Calu3 (cell line): ENCODE results near the gene POLN. TPM values are rescaled to one million over a fixed set of nuclear protein-coding genes. Genes with fewer than 3 reads are reported as not detected.

Experiments
- BruUV-seq: library from RNA; stranded (reverse); fragments of 400-500 nt; replicated peaks from 2 replicates; lab custom pipeline; 2021; lab: Mats Ljungman, UMichigan
- CTCF ChIA-PET: fragments of 300-600 bp; sonication (Branson Sonifier 250); formaldehyde crosslinking; loops from one replicate; lab custom pipeline; 2022; ENCODE audit warnings: antibody characterized with exemption; lab: Charles Lee
- DNase-seq: peaks from one replicate; pipeline ENCODE4 v3.0.0; 2022
- H3K27ac Mint-ChIP-seq: one replicate; pipeline ENCODE4 v1.8.0; 2022; ENCODE audit warnings: mixed read lengths; ENCODE audit not compliant: unreplicated experiment
- H3K27me3 Mint-ChIP-seq: one replicate; pipeline ENCODE4 v1.8.0; 2022; ENCODE audit warnings: mixed read lengths; ENCODE audit not compliant: unreplicated experiment
- H3K36me3 Mint-ChIP-seq: one replicate; pipeline ENCODE4 v1.8.0; 2022; ENCODE audit warnings: mild to moderate bottlenecking, moderate library complexity, mixed read lengths; ENCODE audit not compliant: insufficient read depth, unreplicated experiment
- H3K4me1 Mint-ChIP-seq: one replicate; pipeline ENCODE4 v1.8.0; 2022; ENCODE audit warnings: mild to moderate bottlenecking, low read depth, mixed read lengths; ENCODE audit not compliant: unreplicated experiment
- H3K4me3 Mint-ChIP-seq: one replicate; pipeline ENCODE4 v1.8.0; 2022; ENCODE audit warnings: mild to moderate bottlenecking, low read depth, moderate library complexity, mixed read lengths; ENCODE audit not compliant: unreplicated experiment
- H3K9me3 Mint-ChIP-seq: one replicate; pipeline ENCODE4 v1.8.0; 2022; ENCODE audit warnings: low read depth, mixed read lengths; ENCODE audit not compliant: unreplicated experiment
- intact Hi-C: fragments of 100-400 bp; cut with micrococcal nuclease; formaldehyde crosslinking; loops from one replicate; pipeline ENCODE4 v1.10.0; 2022; ENCODE audit not compliant: unreplicated experiment
- total RNA-seq: library from RNA; stranded (reverse); gene quantifications from 2 replicates; pipeline ENCODE4 v1.2.3, GENCODE V29; 2022
- TF ChIP-seq, protein P1 (sequence below): fragments of 200-600 bp; IDR thresholded peaks from one replicate; pipeline ENCODE4 v1.8.0; 2022; ENCODE audit warnings: antibody characterized with exemption; ENCODE audit not compliant: unreplicated experiment

Gene POLN
- total RNA-seq, 1 experiment from 2014 or later: 4.1 TPM

DNA sequence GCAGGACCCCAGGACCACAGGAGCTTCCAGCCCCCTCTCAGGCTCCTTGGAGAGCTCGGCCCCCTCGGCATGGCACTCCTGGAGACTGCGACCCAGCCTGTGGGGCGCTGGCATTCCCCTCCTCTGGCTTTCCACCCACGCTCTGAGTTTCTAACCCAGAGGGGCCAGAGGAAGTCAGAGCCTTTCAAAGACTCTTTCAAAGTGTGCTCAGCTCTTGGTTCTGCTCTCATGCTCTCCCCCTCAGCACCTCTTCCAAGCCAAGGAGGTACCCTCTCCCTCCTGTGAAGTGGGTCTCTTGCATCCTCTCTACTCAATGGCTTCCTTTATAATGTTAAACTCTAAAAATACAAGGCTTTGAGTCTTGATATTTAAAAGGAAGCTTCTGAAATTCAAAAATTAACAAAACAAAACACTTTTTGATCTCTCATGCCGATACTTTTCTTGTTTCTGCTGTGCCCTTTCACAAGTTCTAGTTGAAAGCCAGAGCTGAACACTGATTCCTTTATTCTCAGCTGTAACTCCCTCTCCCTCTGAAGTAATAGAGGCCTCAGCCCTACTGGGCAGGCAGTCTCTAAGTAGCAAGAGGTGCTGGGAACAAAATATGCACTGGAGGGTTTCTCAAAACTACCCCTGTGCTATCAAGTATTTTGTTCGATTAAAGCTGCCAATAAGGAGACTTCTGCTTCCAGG lies 100.0 kb downstream of the POLN start:
- no TSS peak for BruUV-seq
- peaks cover 3% of the 10 kb centered on the region for H3K4me1 Mint-ChIP-seq
- no peak for DNase-seq
- H3K27ac Mint-ChIP-seq: no peak overlapping the region
- intact Hi-C loops: no loop called here
- CTCF ChIA-PET: no interaction called here
- TF ChIP-seq, protein P1, sequence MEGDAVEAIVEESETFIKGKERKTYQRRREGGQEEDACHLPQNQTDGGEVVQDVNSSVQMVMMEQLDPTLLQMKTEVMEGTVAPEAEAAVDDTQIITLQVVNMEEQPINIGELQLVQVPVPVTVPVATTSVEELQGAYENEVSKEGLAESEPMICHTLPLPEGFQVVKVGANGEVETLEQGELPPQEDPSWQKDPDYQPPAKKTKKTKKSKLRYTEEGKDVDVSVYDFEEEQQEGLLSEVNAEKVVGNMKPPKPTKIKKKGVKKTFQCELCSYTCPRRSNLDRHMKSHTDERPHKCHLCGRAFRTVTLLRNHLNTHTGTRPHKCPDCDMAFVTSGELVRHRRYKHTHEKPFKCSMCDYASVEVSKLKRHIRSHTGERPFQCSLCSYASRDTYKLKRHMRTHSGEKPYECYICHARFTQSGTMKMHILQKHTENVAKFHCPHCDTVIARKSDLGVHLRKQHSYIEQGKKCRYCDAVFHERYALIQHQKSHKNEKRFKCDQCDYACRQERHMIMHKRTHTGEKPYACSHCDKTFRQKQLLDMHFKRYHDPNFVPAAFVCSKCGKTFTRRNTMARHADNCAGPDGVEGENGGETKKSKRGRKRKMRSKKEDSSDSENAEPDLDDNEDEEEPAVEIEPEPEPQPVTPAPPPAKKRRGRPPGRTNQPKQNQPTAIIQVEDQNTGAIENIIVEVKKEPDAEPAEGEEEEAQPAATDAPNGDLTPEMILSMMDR: no peak
- no peak overlapping the region for H3K4me3 Mint-ChIP-seq
- peaks cover 8% of the 10 kb centered on the region for H3K27me3 Mint-ChIP-seq
- no peaks in the 10 kb centered on the region for H3K36me3 Mint-ChIP-seq
- no peaks in the 10 kb centered on the region for H3K9me3 Mint-ChIP-seq

DNA sequence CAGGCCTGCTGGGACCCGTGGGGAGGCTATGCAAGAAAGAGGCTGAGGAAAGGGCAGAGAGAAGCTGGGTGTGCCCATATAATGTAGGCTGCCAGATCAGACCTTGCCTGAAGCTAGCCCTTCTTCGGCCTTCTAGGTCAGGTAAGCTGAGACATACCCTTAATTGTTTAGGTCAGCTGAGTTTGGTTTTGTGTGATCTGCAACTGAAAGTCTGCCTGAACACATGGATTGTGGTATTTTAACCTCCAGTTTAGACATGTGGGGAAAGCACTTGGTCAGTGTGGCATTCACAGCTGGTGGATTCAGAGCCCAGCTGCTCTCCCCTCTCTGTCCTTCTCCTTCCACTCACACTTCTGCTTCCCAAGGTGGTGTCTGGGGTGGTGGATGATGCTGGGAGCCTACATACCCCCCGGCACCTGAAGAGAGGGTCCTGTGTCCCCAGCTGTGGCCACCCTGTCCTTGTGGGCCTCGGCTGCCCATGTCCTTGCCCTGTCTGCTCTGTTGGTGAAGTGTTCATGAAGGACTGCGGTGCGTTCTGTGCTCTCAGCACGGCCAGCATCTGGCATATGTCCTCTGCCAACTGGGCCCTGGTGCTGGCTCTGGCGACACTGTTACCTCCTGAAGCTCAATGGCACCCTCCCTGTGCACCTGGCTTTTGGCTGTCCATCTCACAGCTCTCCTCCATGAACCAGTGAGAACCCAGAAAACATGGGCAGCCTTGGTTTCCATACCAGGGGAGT lies 100.7 kb downstream of the POLN start:
- no peak for DNase-seq
- peaks cover 8% of the 10 kb centered on the region for H3K27me3 Mint-ChIP-seq
- peaks cover 10% of the 10 kb centered on the region for H3K4me1 Mint-ChIP-seq
- H3K27ac Mint-ChIP-seq: no peak overlapping the region
- intact Hi-C loops: no loop called here
- H3K9me3 Mint-ChIP-seq: no peaks in the 10 kb centered on the region
- no TSS peak for BruUV-seq
- TF ChIP-seq, protein P1: no peak
- no peaks in the 10 kb centered on the region for H3K36me3 Mint-ChIP-seq
- CTCF ChIA-PET: interaction anchor here (0.5 kb wide), 1 partner anchor 822 kb away, joined by 5 read pairs; the partner anchor contains the start of gene GRK4
- H3K4me3 Mint-ChIP-seq: no peak overlapping the region

DNA sequence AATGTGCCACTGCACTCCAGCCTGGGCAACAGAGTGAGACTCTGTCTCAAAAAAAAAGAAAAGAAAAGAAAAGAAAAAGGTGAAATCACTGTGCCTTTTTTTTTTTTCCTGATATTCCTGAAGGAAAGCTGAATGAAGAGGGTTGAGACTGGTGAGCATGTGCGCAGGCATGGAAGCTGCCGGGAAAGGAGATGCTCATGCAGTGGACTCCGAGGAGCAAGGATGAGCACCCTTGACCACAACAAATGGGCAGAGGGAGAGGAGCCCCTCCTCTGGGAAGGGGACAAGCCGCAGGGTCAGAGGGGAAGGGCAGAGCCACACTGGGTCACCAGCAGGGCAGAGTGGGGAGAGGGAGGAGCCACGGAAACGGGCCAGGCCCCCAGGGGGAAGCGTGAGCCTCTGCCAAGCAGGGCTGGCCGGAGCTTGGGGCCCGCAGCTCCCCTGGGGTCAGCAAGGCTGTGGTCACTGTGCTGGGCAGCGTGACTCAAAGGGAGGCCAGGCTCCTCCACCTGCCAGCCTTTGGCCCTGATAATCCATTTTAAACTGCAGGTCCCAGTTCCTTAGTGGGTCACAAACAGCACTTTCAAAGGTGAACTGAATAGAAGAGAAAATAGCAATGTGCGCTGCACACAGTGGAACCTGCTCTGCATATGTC lies 102.9 kb downstream of the POLN start:
- TF ChIP-seq, protein P1: no peak
- Mint-ChIP-seq H3K36me3 (no peaks in the 10 kb centered on the region), H3K27me3 (peaks cover 8% of the 10 kb centered on the region), H3K9me3 (no peaks in the 10 kb centered on the region), H3K4me3 (no peak overlapping the region), H3K4me1 (peaks cover 10% of the 10 kb centered on the region), H3K27ac (no peak overlapping the region)
- no TSS peak for BruUV-seq
- no peak for DNase-seq
- CTCF ChIA-PET: no interaction called here
- intact Hi-C loops: no loop called here

DNA sequence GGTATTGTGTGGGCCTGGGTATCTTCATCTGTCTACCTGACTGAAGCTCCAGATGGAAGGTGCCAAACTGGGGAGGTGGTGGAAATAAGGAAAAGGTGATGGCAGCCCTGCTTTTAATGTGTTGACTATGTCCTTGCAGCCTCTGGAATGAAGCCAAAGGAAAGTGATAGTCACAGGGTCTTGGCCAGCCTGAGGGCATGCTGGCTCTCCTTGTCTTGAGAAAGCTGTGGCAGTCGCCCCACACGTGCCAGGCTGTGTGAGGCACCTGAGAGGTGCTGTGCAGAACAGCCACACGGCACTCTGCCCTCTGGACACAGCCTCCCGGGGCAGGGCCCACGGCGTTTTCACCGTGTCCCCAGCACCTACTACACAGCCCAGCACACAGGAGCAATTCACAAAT lies 105.2 kb downstream of the POLN start:
- peaks cover 10% of the 10 kb centered on the region for H3K4me1 Mint-ChIP-seq
- CTCF ChIA-PET: no interaction called here
- TF ChIP-seq, protein P1: no peak
- H3K36me3 Mint-ChIP-seq: no peaks in the 10 kb centered on the region
- DNase-seq: peak; percentile 40
- BruUV-seq: no TSS peak
- no peak overlapping the region for H3K27ac Mint-ChIP-seq
- H3K4me3 Mint-ChIP-seq: no peak overlapping the region
- peaks cover 3% of the 10 kb centered on the region for H3K9me3 Mint-ChIP-seq
- intact Hi-C loops: no loop called here
- peaks cover under 1% of the 10 kb centered on the region for H3K27me3 Mint-ChIP-seq
